Omental fat pad (tissue), 4 donors: ENCODE measurements around the gene OPCML. TPM values are rescaled to one million over a fixed set of nuclear protein-coding genes. Genes with fewer than 3 reads are reported as not detected.

Experiments used
- ATAC-seq: fragments of 150-250 bp; one replicate; pipeline ENCODE4 v1.9.1; 2016; ENCODE audit warnings: mild to moderate bottlenecking, moderate library complexity; ENCODE audit not compliant: low FRiP score
- DNase-seq: peaks from one replicate; pipeline ENCODE4 v3.0.0-alpha.2; 2019; ENCODE audit warnings: low spot score
- total RNA-seq, 4 donors: library from RNA; depleted of rRNA; stranded (reverse); fragments of >200 nt; gene quantifications; one replicate each; pipeline ENCODE4 v1.1.0, GENCODE V29; 2016
- TF ChIP-seq, protein P1 (sequence below), 3 donors: fragments of 450-650 bp; IDR thresholded peaks; one replicate each; pipeline ENCODE4 v1.5.1; 2016 to 2017; ENCODE audit warnings: antibody characterized with exemption in 3 of 3, mild to moderate bottlenecking in 3 of 3, moderate library complexity in 2 of 3

OPCML gene
- total RNA-seq, 4 donors from 2014 or later, result 0.32 TPM; not detected in 3

GRCh38 chr11:132981131-132981956 lies 551.0 kb downstream of the OPCML start:
- TF ChIP-seq, protein P1, sequence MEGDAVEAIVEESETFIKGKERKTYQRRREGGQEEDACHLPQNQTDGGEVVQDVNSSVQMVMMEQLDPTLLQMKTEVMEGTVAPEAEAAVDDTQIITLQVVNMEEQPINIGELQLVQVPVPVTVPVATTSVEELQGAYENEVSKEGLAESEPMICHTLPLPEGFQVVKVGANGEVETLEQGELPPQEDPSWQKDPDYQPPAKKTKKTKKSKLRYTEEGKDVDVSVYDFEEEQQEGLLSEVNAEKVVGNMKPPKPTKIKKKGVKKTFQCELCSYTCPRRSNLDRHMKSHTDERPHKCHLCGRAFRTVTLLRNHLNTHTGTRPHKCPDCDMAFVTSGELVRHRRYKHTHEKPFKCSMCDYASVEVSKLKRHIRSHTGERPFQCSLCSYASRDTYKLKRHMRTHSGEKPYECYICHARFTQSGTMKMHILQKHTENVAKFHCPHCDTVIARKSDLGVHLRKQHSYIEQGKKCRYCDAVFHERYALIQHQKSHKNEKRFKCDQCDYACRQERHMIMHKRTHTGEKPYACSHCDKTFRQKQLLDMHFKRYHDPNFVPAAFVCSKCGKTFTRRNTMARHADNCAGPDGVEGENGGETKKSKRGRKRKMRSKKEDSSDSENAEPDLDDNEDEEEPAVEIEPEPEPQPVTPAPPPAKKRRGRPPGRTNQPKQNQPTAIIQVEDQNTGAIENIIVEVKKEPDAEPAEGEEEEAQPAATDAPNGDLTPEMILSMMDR (IDR thresholded peaks at IDR 0.05), result no peak
- ATAC-seq, result no peak
- no peak for DNase-seq

- TF ChIP-seq, protein P1 (IDR thresholded peaks at IDR 0.05), result no peak
- ATAC-seq, result no peak
These were observed 551.6 kb downstream of the OPCML start for GRCh38 chr11:132980670-132981069.

GRCh38 chr11:132977746-132978145 lies 554.6 kb downstream of the OPCML start:
- no peak for DNase-seq
- ATAC-seq, result no peak
- TF ChIP-seq, protein P1 (IDR thresholded peaks at IDR 0.05), result no peak

More at GRCh38 chr11:132980670-132981069, 551.6 kb downstream of the OPCML start:
- no peak for DNase-seq

DNA sequence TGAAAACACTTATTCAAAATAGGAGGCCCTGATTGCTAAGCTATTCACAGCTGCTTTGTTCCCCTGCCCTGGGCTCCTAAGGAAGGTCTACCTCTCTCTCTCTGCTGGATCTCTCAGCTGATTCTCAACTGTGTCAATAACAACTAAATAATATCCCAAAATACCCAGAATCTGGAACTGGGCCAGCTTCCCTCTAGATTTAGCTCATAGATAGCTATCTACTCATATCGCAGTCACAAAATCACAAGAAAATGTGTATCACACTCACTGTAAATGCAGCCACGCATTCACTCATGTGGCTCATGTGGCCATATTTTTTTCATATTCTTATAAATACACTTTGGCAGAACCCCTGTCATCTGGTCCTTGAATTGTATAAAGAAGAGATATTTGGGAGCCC lies 555.1 kb downstream of the OPCML start:
- no peak for DNase-seq
- TF ChIP-seq, protein P1 (IDR thresholded peaks at IDR 0.05), result no peak
- no peak for ATAC-seq

DNA sequence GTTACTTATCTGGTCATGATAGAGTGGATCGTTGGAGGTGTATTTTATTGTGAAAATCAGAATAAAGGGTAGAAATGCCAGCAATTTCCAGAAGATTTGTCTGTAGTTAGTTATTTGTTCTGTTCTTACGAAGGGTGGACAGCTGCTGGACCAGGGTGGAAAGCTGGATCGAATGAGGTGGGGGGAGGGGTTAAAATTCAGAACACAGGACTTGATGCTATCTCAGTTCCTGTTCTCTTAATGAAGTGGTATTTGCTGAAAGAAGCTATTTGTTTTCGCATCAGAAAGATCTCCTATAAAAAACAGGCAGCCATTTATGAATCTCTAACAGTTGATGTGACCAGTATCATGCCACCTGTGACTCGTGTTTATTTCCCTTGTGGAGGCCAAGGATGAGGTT lies 556.2 kb downstream of the OPCML start:
- ATAC-seq (no peak), DNase-seq (no peak)
- TF ChIP-seq, protein P1 (IDR thresholded peaks at IDR 0.05), result no peak

- ATAC-seq (no peak), DNase-seq (no peak)
- TF ChIP-seq, protein P1 (IDR thresholded peaks at IDR 0.05), result no peak
These were observed 558.6 kb downstream of the OPCML start for GRCh38 chr11:132973686-132974085.

DNA sequence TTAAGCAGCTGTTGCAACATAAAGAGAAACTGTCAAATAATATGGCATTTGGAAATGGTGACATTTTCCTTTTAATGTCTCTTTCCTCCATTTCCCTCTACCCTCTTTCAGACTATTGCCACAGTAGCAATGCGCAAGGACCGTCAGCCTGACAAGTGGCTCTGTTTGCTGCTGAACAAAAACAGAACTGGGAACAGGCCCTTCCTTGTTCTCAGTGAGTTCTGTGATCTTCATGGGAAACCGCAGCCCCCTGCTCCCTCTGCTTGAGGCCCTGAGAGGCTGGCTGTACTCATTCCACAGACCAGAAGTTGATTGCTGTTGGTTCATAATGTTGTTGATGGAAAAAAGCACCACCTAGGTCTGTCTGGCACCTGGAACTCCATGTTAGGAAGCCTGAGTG lies 559.7 kb downstream of the OPCML start:
- DNase-seq (no peak), ATAC-seq (no peak)
- TF ChIP-seq, protein P1 (IDR thresholded peaks at IDR 0.05), result no peak
